ENCODE results near the gene TLE4. TPM values are rescaled to one million over a fixed set of nuclear protein-coding genes. Genes with fewer than 3 reads are reported as not detected.
A peak's percentile ranks its signal among the peaks of the same experiment; 100 is the strongest.

TLE4 gene
- total and polyA plus RNA-seq, 2 donors from 2014 or later, result 5.5 to 35.7 TPM

GRCh38 chr9:79568337-79569101 is 3.2 kb upstream of the TLE4 start:
- Histone ChIP-seq H3K36me3 (ENCODE audit: control insufficient read depth in 2 of 3, insufficient read depth in 3 of 3, low read length in 3 of 3) (no peaks in the 10 kb centered on the region), H3K4me1 (ENCODE audit: control insufficient read depth in 2 of 3, insufficient read depth in 2 of 3, low read depth in 1 of 3, low read length in 3 of 3) (peaks cover 0 to 3% (median 0%) of the 10 kb centered on the region in 3 donors), H3K4me3 (ENCODE audit: low read length in 3 of 3) (no peak overlapping the region), H3K27me3 (ENCODE audit: control insufficient read depth, insufficient read depth, low read length) (no peaks in the 10 kb centered on the region), H3K9ac (ENCODE audit: low read length in 3 of 3) (no peak overlapping the region), H3K27ac (ENCODE audit: low read depth in 2 of 2, low read length in 2 of 2) (no peak overlapping the region), H3K9me3 (ENCODE audit: control insufficient read depth in 2 of 3, insufficient read depth in 1 of 3, low read length in 3 of 3) (no peaks in the 10 kb centered on the region)
- DNase-seq, result no peak
- FAIRE-seq, result no peak
- intact Hi-C loops (cut with DNase I), result no loop called here
- no peak for TF ChIP-seq CTCF (IDR thresholded peaks at IDR 0.05; ENCODE audit: borderline replicate concordance, extremely low read depth, insufficient read depth)

GRCh38 chr9:79569814-79570447 is 1.8 kb upstream of the TLE4 start:
- no peaks in the 10 kb centered on the region for H3K9me3 ChIP-seq (ENCODE audit: control insufficient read depth in 2 of 3, insufficient read depth in 1 of 3, low read length in 3 of 3)
- H3K9ac ChIP-seq (ENCODE audit: low read length in 3 of 3), result peak overlapping the region in 1 of 3 donors; percentile 27
- no peaks in the 10 kb centered on the region for H3K27me3 ChIP-seq (ENCODE audit: control insufficient read depth, insufficient read depth, low read length)
- H3K27ac ChIP-seq (ENCODE audit: low read depth in 2 of 2, low read length in 2 of 2), result no peak overlapping the region
- peaks cover 0 to 6% (median 3%) of the 10 kb centered on the region in 3 donors for H3K4me1 ChIP-seq (ENCODE audit: control insufficient read depth in 2 of 3, insufficient read depth in 2 of 3, low read depth in 1 of 3, low read length in 3 of 3)
- peak; percentile 3 for TF ChIP-seq CTCF (IDR thresholded peaks at IDR 0.05; ENCODE audit: borderline replicate concordance, extremely low read depth, insufficient read depth)
- H3K36me3 ChIP-seq (ENCODE audit: control insufficient read depth in 2 of 3, insufficient read depth in 3 of 3, low read length in 3 of 3), result no peaks in the 10 kb centered on the region
- intact Hi-C loops (cut with DNase I), result no loop called here
- peak overlapping the region; percentile 49 to 73 (median 57) for H3K4me3 ChIP-seq (ENCODE audit: low read length in 3 of 3)
- peak in 2 of 5 donors; percentile 23 to 64 for DNase-seq
- FAIRE-seq, result no peak

GRCh38 chr9:79570448-79571308 is 1.1 kb upstream of the TLE4 start:
- H3K36me3 ChIP-seq (ENCODE audit: control insufficient read depth in 2 of 3, insufficient read depth in 3 of 3, low read length in 3 of 3), result no peaks in the 10 kb centered on the region
- FAIRE-seq (no peak), DNase-seq (peak; percentile 54 to 95 (median 89))
- H3K9ac ChIP-seq (ENCODE audit: low read length in 3 of 3), result peak overlapping the region in 2 of 3 donors; percentile 59 to 67
- peak overlapping the region; percentile 57 to 77 (median 73) for H3K4me3 ChIP-seq (ENCODE audit: low read length in 3 of 3)
- no peak for TF ChIP-seq CTCF (IDR thresholded peaks at IDR 0.05; ENCODE audit: borderline replicate concordance, extremely low read depth, insufficient read depth)
- no peaks in the 10 kb centered on the region for H3K9me3 ChIP-seq (ENCODE audit: control insufficient read depth in 2 of 3, insufficient read depth in 1 of 3, low read length in 3 of 3)
- peak overlapping the region; percentile 60 to 67 for H3K27ac ChIP-seq (ENCODE audit: low read depth in 2 of 2, low read length in 2 of 2)
- H3K4me1 ChIP-seq (ENCODE audit: control insufficient read depth in 2 of 3, insufficient read depth in 2 of 3, low read depth in 1 of 3, low read length in 3 of 3), result peaks cover 0 to 6% (median 3%) of the 10 kb centered on the region in 3 donors
- H3K27me3 ChIP-seq (ENCODE audit: control insufficient read depth, insufficient read depth, low read length), result no peaks in the 10 kb centered on the region
- intact Hi-C loops (cut with DNase I), result no loop called here
